GM23338 (cell line): ENCODE data around the gene SHROOM2. TPM values are rescaled to one million over a fixed set of nuclear protein-coding genes. Genes with fewer than 3 reads are reported as not detected.

ENCODE experiments used
- ATAC-seq: fragments of 200-7000 bp; cut with Tn5 transposase; 3 replicates; pipeline ENCODE4 v1.9.1; 2020
- DNase-seq: peaks from one replicate; pipeline ENCODE4 v3.0.0-alpha.2; 2015; ENCODE audit warnings: low spot score
- H2AFZ ChIP-seq: fragments of 200-600 bp; sonication (generic); 2 replicates; pipeline ENCODE4 v1.8.0; 2016; ENCODE audit warnings: antibody characterized with exemption, mild to moderate bottlenecking, moderate library complexity
- H3F3A ChIP-seq: fragments of 200-600 bp; sonication (generic); replicated peaks from 2 replicates; pipeline ENCODE4 v1.8.0; 2017; ENCODE audit warnings: antibody characterized with exemption, mixed run types, low read depth
- H3K27ac ChIP-seq: fragments of 200-600 bp; sonication (generic); 2 replicates; pipeline ENCODE4 v1.6.1; 2016; ENCODE audit warnings: low read depth
- H3K27me3 ChIP-seq: fragments of 200-600 bp; sonication (generic); 2 replicates; pipeline ENCODE4 v1.8.0; 2016; ENCODE audit warnings: mild to moderate bottlenecking, mixed run types, moderate library complexity; ENCODE audit not compliant: insufficient read depth
- H3K36me3 ChIP-seq: fragments of 200-600 bp; sonication (generic); 2 replicates; pipeline ENCODE4 v1.8.0; 2016; ENCODE audit warnings: mild to moderate bottlenecking; ENCODE audit not compliant: insufficient read depth
- H3K4me1 ChIP-seq: fragments of 200-600 bp; sonication (generic); 2 replicates; pipeline ENCODE4 v1.8.0; 2016; ENCODE audit warnings: mild to moderate bottlenecking, moderate library complexity; ENCODE audit not compliant: insufficient read depth
- H3K4me2 ChIP-seq: fragments of 200-600 bp; sonication (generic); 2 replicates; pipeline ENCODE4 v1.7.1; 2017; ENCODE audit warnings: mixed run types
- H3K4me3 ChIP-seq: fragments of 200-600 bp; sonication (generic); 2 replicates; pipeline ENCODE4 v1.6.1; 2016; ENCODE audit warnings: mixed run types
- H3K79me2 ChIP-seq: fragments of 200-600 bp; sonication (generic); replicated peaks from 2 replicates; pipeline ENCODE4 v1.8.0; 2017; ENCODE audit warnings: mild to moderate bottlenecking; ENCODE audit not compliant: insufficient read depth
- H3K9me2 ChIP-seq: fragments of 200-600 bp; sonication (generic); 2 replicates; pipeline ENCODE4 v1.8.0; 2017; ENCODE audit not compliant: insufficient read depth
- H4K20me1 ChIP-seq: fragments of 200-600 bp; sonication (generic); replicated peaks from 2 replicates; pipeline ENCODE4 v1.8.0; 2017; ENCODE audit warnings: mild to moderate bottlenecking; ENCODE audit not compliant: insufficient read depth
- H3K27ac Mint-ChIP-seq: 2 replicates; pipeline ENCODE4 v1.8.0; 2020; ENCODE audit warnings: inconsistent platforms, mild to moderate bottlenecking, moderate library complexity, mixed read lengths
- H3K27me3 Mint-ChIP-seq: 3 replicates; pipeline ENCODE4 v1.8.0; 2022; ENCODE audit warnings: low read depth, mild to moderate bottlenecking, moderate library complexity, mixed read lengths, inconsistent platforms; ENCODE audit not compliant: insufficient read depth, poor library complexity
- H3K36me3 Mint-ChIP-seq: 3 replicates; pipeline ENCODE4 v1.8.0; 2021; ENCODE audit warnings: low read depth, mild to moderate bottlenecking, inconsistent platforms, moderate library complexity, mixed read lengths
- H3K4me1 Mint-ChIP-seq: 3 replicates; pipeline ENCODE4 v1.8.0; 2020; ENCODE audit warnings: mild to moderate bottlenecking, inconsistent platforms, mixed read lengths
- H3K4me3 Mint-ChIP-seq: 3 replicates; pipeline ENCODE4 v1.8.0; 2021; ENCODE audit warnings: moderate library complexity, mild to moderate bottlenecking, inconsistent platforms, mixed read lengths
- H3K9me3 Mint-ChIP-seq: 3 replicates; pipeline ENCODE4 v1.8.0; 2020; ENCODE audit warnings: moderate library complexity, mild to moderate bottlenecking, inconsistent platforms, mixed read lengths
- ETS1 ChIP-seq: IDR thresholded peaks from 2 replicates; pipeline ENCODE4 v1.6.1; 2016; ENCODE audit warnings: antibody characterized with exemption
- ZNF114 ChIP-seq: fragments of 250-450 bp; sonication (Bioruptor Pico); IDR thresholded peaks from 2 replicates; pipeline ENCODE4 v1.5.0; 2020; ENCODE audit warnings: mild to moderate bottlenecking, moderate library complexity
- polyA plus RNA-seq: library from polyadenylated mRNA; unstranded; fragments of >200 nt; fragmentation: Nextera tagmentation; extraction: Ambion mirVana; gene quantifications from 2 replicates; pipeline ENCODE4 v1.2.1, GENCODE V29; 2016
- total RNA-seq: library from RNA; depleted of rRNA; stranded (reverse); fragments of >200 nt; shearing (Covaris generic); gene quantifications from 2 replicates; pipeline ENCODE4 v1.2.3, GENCODE V29; 2014
- TF ChIP-seq, protein P1 (sequence below): fragments of 250-450 bp; sonication (Bioruptor Pico); IDR thresholded peaks from 2 replicates; pipeline ENCODE4 v1.5.0; 2020; ENCODE audit warnings: mild to moderate bottlenecking, moderate library complexity
- TF ChIP-seq, protein P2 (sequence below): IDR thresholded peaks from one replicate; pipeline ENCODE4 v1.6.1; 2018; ENCODE audit warnings: antibody characterized with exemption; ENCODE audit not compliant: unreplicated experiment

The SHROOM2 gene
- total and polyA plus RNA-seq, 2 experiments from 2014 or later = 3.5 to 15.8 TPM

- TF ChIP-seq, protein P1, sequence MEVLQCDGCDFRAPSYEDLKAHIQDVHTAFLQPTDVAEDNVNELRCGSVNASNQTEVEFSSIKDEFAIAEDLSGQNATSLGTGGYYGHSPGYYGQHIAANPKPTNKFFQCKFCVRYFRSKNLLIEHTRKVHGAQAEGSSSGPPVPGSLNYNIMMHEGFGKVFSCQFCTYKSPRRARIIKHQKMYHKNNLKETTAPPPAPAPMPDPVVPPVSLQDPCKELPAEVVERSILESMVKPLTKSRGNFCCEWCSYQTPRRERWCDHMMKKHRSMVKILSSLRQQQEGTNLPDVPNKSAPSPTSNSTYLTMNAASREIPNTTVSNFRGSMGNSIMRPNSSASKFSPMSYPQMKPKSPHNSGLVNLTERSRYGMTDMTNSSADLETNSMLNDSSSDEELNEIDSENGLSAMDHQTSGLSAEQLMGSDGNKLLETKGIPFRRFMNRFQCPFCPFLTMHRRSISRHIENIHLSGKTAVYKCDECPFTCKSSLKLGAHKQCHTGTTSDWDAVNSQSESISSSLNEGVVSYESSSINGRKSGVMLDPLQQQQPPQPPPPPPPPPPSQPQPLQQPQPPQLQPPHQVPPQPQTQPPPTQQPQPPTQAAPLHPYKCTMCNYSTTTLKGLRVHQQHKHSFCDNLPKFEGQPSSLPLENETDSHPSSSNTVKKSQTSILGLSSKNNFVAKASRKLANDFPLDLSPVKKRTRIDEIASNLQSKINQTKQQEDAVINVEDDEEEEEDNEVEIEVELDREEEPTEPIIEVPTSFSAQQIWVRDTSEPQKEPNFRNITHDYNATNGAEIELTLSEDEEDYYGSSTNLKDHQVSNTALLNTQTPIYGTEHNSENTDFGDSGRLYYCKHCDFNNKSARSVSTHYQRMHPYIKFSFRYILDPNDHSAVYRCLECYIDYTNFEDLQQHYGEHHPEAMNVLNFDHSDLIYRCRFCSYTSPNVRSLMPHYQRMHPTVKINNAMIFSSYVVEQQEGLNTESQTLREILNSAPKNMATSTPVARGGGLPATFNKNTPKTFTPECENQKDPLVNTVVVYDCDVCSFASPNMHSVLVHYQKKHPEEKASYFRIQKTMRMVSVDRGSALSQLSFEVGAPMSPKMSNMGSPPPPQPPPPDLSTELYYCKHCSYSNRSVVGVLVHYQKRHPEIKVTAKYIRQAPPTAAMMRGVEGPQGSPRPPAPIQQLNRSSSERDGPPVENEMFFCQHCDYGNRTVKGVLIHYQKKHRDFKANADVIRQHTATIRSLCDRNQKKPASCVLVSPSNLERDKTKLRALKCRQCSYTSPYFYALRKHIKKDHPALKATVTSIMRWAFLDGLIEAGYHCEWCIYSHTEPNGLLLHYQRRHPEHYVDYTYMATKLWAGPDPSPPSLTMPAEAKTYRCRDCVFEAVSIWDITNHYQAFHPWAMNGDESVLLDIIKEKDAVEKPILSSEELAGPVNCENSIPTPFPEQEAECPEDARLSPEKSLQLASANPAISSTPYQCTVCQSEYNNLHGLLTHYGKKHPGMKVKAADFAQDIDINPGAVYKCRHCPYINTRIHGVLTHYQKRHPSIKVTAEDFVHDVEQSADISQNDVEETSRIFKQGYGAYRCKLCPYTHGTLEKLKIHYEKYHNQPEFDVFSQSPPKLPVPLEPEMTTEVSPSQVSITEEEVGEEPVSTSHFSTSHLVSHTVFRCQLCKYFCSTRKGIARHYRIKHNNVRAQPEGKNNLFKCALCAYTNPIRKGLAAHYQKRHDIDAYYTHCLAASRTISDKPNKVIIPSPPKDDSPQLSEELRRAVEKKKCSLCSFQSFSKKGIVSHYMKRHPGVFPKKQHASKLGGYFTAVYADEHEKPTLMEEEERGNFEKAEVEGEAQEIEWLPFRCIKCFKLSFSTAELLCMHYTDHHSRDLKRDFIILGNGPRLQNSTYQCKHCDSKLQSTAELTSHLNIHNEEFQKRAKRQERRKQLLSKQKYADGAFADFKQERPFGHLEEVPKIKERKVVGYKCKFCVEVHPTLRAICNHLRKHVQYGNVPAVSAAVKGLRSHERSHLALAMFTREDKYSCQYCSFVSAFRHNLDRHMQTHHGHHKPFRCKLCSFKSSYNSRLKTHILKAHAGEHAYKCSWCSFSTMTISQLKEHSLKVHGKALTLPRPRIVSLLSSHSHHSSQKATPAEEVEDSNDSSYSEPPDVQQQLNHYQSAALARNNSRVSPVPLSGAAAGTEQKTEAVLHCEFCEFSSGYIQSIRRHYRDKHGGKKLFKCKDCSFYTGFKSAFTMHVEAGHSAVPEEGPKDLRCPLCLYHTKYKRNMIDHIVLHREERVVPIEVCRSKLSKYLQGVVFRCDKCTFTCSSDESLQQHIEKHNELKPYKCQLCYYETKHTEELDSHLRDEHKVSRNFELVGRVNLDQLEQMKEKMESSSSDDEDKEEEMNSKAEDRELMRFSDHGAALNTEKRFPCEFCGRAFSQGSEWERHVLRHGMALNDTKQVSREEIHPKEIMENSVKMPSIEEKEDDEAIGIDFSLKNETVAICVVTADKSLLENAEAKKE (CRISPR knock-in tag) = no peak
- TF ChIP-seq, protein P2, sequence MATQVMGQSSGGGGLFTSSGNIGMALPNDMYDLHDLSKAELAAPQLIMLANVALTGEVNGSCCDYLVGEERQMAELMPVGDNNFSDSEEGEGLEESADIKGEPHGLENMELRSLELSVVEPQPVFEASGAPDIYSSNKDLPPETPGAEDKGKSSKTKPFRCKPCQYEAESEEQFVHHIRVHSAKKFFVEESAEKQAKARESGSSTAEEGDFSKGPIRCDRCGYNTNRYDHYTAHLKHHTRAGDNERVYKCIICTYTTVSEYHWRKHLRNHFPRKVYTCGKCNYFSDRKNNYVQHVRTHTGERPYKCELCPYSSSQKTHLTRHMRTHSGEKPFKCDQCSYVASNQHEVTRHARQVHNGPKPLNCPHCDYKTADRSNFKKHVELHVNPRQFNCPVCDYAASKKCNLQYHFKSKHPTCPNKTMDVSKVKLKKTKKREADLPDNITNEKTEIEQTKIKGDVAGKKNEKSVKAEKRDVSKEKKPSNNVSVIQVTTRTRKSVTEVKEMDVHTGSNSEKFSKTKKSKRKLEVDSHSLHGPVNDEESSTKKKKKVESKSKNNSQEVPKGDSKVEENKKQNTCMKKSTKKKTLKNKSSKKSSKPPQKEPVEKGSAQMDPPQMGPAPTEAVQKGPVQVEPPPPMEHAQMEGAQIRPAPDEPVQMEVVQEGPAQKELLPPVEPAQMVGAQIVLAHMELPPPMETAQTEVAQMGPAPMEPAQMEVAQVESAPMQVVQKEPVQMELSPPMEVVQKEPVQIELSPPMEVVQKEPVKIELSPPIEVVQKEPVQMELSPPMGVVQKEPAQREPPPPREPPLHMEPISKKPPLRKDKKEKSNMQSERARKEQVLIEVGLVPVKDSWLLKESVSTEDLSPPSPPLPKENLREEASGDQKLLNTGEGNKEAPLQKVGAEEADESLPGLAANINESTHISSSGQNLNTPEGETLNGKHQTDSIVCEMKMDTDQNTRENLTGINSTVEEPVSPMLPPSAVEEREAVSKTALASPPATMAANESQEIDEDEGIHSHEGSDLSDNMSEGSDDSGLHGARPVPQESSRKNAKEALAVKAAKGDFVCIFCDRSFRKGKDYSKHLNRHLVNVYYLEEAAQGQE = no peak
Observed at GRCh38 chrX:9765737-9766097, 20.5 kb upstream of the SHROOM2 start, which contains the start of gene GPR143 (continued).

- Histone ChIP-seq H4K20me1 (no peaks in the 10 kb centered on the region), H3K27me3 (no peaks in the 10 kb centered on the region), H3K27ac (no peak overlapping the region), H3K4me2 (no peak overlapping the region), H3K9me2 (no peaks in the 10 kb centered on the region), H3K79me2 (0 out of 2 replicates have a peak, but pooled peaks cover 5% of the 10 kb centered on the region), H3F3A (no peaks in the 10 kb centered on the region), H3K4me3 (no peak overlapping the region), H3K4me1 (no peaks in the 10 kb centered on the region), H3K36me3 (no peaks in the 10 kb centered on the region), H2AFZ (no peak overlapping the region)
- no peak overlapping the region for H3K27ac Mint-ChIP-seq
- DNase-seq (no peak), ATAC-seq (no peak)
- no peaks in the 10 kb centered on the region; the same call in 2 of the 3 replicates for H3K36me3 Mint-ChIP-seq
- no peak overlapping the region for H3K4me3 Mint-ChIP-seq
- peaks cover 5% of the 10 kb centered on the region for H3K4me1 Mint-ChIP-seq
- H3K27me3 Mint-ChIP-seq = peaks cover 2% of the 10 kb centered on the region
- no peaks in the 10 kb centered on the region; the same call in 2 of the 3 replicates for H3K9me3 Mint-ChIP-seq
- TF ChIP-seq ETS1 (no peak), ZNF114 (CRISPR knock-in tag) (no peak)
- TF ChIP-seq, protein P1 (CRISPR knock-in tag) = no peak
Observed at GRCh38 chrX:9767375-9767774, 18.9 kb upstream of the SHROOM2 start.
